GF-D8 (cell line): ENCODE measurements around the gene CAMKK1.

Source experiments
- DNase-seq: peaks from one replicate; lab custom pipeline; 2025; lab: John Stamatoyannopoulos, UW

Gene CAMKK1

GRCh38 chr17:3896968-3897235 is 4.0 kb upstream of the CAMKK1 start:
- no peak for DNase-seq

- no peak for DNase-seq
Observed at GRCh38 chr17:3896108-3896967, 3.5 kb upstream of the CAMKK1 start.

- no peak for DNase-seq
Observed at GRCh38 chr17:3895354-3895753, 2.5 kb upstream of the CAMKK1 start.

- DNase-seq = no peak
Observed at GRCh38 chr17:3894911-3895343, 2.1 kb upstream of the CAMKK1 start.

GRCh38 chr17:3894188-3894587 is 1.3 kb upstream of the CAMKK1 start:
- no peak for DNase-seq

- no peak for DNase-seq
Observed at GRCh38 chr17:3893720-3894116, 865 bp upstream of the CAMKK1 start.

- DNase-seq = peak; percentile 34
Observed at GRCh38 chr17:3892095-3892998, 506 bp downstream of the CAMKK1 start.

- no peak for DNase-seq
Observed at GRCh38 chr17:3891626-3892094, 1.2 kb downstream of the CAMKK1 start.

- DNase-seq = no peak
Observed at GRCh38 chr17:3890878-3891219, 2.0 kb downstream of the CAMKK1 start.

GRCh38 chr17:3890082-3890877 is 2.6 kb downstream of the CAMKK1 start:
- DNase-seq = no peak

GRCh38 chr17:3889325-3890012 is 3.4 kb downstream of the CAMKK1 start:
- no peak for DNase-seq

- DNase-seq = no peak
Observed at GRCh38 chr17:3888343-3889171, 4.3 kb downstream of the CAMKK1 start.

GRCh38 chr17:3887804-3888203 is 5.0 kb downstream of the CAMKK1 start:
- no peak for DNase-seq

- no peak for DNase-seq
Observed at GRCh38 chr17:3887394-3887793, 5.5 kb downstream of the CAMKK1 start.

- DNase-seq = peak; percentile 41
Observed at GRCh38 chr17:3886776-3887175, 6.1 kb downstream of the CAMKK1 start.

- no peak for DNase-seq
Observed at GRCh38 chr17:3885970-3886369, 6.9 kb downstream of the CAMKK1 start.

GRCh38 chr17:3885271-3885670 is 7.6 kb downstream of the CAMKK1 start:
- DNase-seq = no peak

- no peak for DNase-seq
Observed at GRCh38 chr17:3884188-3884587, 8.7 kb downstream of the CAMKK1 start.

GRCh38 chr17:3882276-3882675 is 10.6 kb downstream of the CAMKK1 start:
- DNase-seq = no peak

GRCh38 chr17:3880983-3881382 is 11.9 kb downstream of the CAMKK1 start:
- no peak for DNase-seq
